NK-92 (cell line): ENCODE results near the gene ZNF746.

ENCODE experiments used
- DNase-seq: peaks from one replicate; lab custom pipeline; 2025; ENCODE audit not compliant: unreplicated experiment; lab: John Stamatoyannopoulos, UW

ZNF746 gene

DNA sequence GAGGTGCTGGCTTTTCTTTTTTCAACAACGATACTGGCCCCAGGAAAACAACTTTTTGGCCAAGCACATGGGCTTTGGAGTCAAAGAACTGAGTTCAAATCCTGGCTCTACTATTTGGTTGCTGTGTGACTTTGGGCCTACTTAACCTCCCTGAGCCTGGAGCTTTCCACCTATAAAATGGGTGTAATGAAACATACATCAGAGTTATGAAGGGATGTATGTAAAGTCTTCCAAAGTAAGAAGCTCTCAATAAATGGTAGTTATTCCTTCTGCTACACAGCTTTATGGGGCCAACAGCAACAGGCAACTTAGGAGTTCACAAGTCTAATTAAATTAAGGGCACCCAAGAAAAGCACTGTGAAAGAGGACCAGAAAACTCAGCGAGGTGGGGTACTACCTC, 69.7 kb downstream of the ZNF746 start:
- DNase-seq = no peak

DNA sequence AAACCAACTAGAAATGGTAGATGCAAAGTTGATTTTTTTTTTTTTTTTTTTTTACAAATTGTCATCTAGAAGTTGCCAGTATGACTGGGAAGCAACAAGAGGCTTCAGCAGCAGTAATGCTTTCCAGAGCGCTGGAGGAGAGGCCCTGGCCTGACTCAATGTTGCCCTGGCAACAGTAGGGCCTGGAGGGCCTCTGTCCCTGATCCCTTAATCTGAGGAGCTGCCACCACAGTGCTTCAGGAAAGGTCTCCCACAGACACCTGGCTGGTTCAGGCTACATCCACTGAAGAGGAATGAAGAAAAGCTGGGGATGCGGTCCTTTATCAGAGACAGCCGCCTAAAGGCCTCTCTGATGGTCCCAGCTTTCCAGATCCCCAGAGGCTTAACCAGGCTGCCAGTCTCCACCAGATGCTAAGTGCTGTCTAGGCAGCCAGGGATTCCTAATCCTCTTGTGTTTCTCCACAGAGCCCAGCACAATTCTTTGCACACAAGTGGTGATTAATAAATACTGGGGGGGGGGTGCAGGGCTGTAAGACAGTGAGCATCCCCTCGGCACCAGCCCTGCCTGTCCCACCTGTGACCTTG, 70.4 kb downstream of the ZNF746 start:
- DNase-seq = no peak

DNA sequence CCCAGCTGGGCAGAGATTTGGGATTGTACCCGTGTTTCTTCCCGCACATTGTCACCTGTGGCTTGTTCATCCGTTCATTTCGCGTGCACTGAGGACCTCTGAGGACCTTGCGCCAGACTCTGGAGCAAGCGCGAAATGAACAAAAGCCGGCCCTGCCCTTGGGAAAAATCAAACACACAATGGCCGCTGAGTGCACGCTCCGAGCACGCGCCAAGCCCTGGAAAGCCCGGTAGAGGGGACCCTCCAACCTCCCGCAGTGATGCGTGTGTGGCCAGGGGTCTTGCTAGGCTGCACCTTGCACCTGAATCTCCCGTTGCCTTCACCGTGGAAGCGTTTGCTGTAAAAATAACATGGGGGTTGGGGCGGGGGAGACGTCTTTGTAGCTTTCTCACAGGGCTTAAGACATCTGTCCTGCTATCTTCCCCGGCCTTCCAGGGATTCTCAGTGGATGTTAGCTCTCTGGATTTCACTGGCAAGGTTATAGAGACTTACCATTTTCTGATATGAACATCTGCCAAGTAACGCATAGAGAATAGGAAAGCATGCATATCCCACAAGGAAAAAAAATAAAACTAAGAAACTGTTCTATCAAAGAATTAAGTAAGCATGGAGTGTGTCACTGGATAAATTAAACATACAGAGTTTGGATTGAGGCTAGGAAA, 74.0 kb downstream of the ZNF746 start:
- no peak for DNase-seq

DNA sequence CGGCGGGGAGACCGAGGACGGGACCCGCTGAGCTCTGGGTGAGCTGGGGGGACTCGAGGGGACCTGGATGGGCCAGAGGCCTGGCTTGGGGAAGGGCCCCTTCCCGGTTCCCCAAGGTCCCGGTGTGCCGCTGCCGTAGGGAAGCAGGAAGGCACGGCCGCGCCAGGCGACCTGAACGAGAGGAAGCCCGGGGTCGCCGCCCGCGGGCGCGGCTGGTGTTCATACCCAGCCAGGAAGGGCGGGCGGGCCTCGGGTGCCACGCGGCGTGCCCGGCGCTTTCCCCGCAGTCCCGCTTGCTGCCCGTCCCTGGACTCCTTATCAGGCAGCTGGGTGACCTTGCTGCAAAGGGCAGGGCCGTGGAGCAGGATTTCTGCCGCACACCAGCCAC, 74.7 kb downstream of the ZNF746 start:
- DNase-seq = no peak
